Stimulated activated CD8-positive, alpha-beta memory T cell treated with anti-CD3 and anti-CD28 coated beads, Interleukin-12 subunit alpha, Interleukin-12 subunit beta, amount 100 ng/mL, for 1 hour (primary cell): ENCODE data around the gene PPHLN1.
"Not testable (repeated sequence)": the region's sequence is repeated elsewhere in the genome, so short reads cannot be mapped to it uniquely, and the experiment has no call there.

Experiments used
- DNase-seq: peaks from one replicate; pipeline ENCODE4 v3.0.0-alpha.2; 2020; ENCODE audit warnings: low read depth

The PPHLN1 gene

DNA sequence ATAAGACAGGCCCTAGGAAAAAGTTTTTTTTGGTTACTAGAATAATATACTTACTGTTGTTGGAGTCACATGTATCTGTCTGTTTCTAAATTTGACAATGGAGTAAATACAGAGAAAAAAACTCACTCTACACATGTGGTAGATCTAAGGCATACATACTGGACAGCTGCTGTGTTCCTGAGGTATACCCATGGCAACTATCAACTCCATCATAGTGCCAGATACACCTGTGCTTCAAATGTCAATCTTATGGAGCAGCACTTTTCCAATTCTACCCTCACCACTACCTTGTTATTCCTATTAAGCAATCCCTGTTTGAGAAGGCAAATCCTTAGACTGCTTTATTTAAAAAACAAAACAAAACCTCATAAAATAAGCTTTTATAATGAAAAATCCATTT, 3.4 kb upstream of the PPHLN1 start:
- no peak for DNase-seq

DNA sequence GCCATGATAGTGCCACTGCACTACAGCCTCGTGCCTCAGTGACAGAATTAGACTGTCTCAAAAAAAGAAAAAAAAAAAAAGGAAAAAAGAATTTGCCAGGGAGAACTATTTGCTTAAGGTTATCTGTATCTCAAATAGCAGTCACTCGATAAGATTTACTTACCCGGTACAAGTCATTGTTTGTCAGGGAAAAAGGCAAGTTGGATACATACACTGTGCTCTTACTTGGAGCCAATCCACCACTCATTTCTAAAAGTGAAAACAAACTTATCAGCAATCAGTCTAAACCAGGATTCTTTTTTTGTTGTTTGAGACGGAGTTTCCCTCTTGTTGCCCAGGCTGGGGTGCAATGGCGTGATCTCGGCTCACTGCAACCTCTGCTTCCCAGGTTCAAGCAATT, 2.1 kb upstream of the PPHLN1 start:
- no peak for DNase-seq

DNA sequence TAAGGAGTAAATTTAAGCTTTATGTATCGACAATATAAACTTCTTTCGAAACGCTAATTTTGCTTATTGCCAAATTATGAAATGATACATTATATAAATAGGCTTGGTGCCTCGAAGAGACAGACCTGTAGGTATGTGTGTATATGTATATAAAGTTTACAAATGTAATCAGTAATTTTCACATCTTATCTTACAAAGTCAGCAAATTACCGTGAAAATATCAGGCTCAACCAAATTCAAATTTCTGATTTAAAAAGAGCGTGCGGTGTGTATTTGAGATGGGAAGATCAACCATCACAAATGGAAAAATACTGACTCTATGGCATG, 678 bp upstream of the PPHLN1 start:
- DNase-seq = no peak

DNA sequence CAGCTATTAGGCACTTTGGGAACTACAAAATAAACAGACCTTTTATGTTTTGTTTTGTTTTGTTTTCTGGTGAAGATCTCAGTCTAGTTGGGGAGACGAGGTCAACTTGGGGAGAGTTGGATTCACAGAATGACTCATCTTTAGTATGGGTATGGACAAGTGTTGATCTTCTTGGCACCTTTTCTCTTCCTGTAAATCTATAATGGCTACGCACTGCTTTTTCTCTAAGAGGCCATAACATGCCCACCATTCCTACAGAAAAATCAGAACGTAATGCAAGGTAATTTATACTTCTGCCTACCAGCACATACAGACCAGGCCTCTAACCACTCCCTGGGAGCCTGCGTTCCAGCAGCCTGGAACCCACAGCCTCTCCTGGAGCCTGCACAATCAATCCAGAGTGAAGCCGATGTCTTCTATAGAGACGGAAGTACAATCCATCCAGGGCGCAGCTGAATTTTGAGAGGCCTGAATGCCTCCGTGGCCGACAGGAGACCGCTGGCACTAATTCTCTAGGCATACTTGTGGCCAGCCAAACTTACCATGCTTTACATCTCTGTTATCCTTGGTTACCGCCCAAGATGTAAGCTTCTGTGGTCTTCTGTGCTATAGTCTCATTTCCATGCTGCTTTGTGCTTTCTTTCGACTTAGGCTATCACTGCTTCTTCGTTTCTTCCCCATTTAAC, 717 bp downstream of the PPHLN1 start:
- no peak for DNase-seq

DNA sequence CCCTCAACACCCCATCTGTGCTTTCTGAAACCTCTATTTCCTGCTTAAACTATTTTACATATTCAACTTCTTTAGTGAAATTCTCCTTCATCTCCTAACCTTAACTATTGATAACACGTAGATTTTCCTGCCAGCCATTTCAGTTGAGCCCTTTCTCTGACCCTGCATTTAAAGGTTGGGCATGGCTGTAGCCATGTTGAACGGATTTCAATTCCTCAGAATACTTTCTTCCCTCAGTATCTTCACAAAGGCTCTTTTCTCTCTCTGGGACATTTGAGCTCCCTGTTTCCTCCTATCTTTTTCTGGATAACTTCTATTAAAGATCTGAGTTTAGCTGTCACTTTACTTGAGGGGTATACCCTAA, 1.2 kb downstream of the PPHLN1 start:
- DNase-seq = no peak

DNA sequence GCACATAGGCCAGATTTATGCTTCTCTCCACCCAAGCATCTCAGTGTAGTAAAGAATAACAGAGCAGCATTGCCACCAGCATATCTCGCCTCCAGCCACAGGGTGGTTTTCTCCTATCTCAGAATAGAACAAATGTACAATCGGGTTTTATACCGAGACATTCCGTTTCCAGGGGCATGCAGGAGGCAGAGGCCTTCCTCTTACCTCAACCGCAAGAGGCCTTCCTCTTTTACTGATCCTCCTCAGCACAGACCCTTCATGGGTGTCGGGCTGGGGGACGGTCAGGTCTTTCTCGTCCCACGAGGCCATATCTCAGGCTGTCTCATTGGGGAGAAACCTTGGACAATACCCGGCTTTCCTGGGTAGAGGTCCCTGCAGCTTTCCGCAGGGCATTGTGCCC, 4.1 kb downstream of the PPHLN1 start:
- DNase-seq = not testable (repeated sequence)

DNA sequence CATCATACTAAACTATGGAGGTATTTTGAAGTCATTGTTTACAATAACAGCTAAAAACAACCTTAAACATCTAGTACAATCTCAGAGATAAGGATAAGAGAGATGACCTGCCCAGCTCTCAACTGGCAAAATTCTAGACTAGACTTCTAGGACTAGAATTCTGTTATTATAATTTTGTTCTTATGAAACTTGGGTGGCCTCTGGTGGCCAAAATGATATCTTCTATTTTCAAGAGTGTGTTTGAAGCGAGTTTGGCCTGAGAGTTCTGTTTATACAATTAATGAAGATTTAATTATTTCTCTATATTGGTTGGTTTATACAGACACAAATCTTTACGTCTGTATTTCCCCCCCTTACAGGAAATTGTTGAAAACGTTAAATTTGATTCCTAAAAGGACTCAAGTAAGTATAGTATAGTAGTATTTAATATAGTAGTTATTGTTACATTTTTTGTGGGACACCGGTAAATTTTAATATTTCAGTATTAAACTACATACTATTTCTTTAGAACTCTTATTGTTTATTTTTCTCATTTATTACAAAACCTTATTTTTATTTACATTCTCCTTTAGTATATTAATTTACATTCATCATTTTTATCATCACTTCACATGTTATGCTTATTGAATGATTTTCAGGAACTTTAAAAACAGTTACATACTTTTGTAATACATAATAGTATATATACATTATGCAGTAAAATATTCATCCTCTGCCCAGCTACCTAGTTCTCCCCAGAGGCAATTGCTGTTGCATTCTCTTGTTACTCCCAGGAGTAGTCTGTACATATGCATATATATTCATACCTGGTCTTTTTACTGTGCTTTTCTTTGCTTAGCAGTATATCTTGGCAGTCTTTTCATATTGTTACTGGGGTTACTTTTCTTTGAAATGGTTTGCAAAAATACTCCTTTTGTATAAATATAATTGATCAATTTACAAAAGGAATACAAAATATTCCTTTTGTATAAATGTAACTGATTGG, 6.6 kb downstream of the PPHLN1 start:
- no peak for DNase-seq

DNA sequence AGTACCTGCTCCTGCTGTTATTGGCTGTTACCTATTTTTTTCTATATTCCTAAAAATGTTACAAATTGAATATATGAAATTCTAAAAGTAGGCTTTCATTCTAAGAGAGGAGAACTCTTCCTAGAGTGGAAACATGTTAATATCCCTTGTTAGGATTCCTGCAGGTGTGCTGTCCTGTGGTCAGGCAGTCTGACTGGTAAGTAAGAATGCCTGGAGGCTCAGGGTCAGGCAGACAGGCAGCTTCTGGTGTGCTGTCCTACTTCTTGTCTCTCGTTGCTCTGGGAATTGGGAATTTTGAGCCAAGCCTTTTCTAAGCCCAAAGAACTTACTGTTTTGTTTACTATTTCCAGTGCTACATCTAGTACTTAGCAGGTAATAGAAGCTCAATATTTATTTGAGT, 10.3 kb downstream of the PPHLN1 start:
- no peak for DNase-seq

DNA sequence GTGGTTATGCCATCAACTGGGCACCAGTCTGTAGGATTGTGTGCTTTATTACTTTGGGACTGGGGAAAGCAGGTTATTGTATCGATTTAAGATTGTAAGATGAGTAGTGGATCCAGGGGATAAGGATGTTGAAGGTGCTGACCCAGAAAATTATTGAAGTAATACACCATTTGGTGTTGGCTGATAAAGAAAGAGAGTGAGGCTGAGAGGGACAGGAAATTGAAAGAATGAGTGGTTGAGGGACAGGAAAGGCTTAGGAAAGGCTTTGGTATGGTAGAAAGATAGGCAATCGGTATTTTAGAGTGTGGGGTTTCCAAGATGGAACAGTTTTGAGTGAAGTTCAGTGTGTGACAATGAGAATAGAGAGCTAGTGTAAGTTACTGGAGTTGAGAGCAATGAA, 12.3 kb downstream of the PPHLN1 start:
- DNase-seq = no peak

DNA sequence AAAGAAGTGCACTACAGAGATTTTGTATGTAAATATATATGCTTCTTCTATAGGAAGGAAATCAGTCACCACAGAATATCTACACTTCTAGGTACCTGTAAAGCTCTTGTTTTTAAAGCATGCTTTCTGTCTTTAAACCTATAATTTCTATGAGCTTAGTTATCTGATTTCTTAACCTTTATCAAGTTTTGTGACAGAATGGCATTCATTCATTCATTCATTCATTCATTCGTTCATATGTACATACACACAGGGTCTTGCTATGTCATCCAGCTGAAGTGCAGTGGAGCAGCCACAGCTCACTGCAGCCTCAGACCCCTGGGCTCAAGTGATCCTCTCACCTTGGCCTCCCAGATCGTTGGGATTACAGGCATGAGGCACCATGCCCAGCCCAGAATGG, 16.1 kb downstream of the PPHLN1 start:
- no peak for DNase-seq

DNA sequence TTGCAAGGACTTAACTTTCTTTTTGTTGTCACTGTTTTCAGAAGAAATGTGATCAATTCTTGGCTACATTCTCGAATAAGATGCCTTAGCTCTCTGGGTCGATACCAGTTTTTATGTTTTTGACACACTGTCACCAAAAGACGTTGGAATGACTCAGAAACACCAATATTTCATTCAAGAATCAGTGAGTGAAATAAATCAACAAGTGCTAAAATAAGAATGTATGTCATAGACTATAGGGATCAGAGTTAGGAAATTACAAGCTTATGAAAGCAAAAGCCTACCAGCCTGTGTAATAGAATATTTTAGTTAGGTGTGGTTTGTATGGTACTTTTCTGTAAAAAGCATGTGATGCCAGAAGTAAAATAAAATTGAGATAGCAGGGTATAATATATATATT, 17.8 kb downstream of the PPHLN1 start:
- no peak for DNase-seq

DNA sequence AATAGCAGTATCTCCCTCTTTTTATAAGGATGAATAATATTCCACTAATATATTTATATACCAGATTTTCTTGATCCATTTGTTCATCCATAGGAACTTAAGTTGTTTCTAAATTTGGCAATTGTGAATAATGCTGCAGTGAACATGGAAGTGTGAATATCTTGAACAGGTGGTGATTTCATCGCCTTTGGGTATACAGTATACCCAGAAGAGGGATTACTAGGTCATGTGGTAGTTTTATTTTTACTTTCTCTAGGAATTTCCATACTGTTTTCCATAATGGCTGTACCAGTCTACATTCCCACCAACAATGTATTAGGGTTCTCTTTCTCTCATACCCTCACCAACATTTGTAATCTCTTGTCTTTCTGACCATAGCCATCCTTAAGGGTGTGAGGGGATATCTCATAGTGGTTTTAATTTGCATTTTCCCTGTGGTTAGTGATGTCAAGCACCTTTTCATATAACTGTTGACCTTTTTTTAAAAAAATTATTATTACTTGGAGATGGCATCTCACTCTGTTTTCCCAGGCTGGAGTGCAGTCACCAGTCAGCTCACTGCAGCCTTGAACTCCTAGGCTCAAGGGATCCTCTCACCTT, 20.5 kb downstream of the PPHLN1 start:
- DNase-seq = no peak

DNA sequence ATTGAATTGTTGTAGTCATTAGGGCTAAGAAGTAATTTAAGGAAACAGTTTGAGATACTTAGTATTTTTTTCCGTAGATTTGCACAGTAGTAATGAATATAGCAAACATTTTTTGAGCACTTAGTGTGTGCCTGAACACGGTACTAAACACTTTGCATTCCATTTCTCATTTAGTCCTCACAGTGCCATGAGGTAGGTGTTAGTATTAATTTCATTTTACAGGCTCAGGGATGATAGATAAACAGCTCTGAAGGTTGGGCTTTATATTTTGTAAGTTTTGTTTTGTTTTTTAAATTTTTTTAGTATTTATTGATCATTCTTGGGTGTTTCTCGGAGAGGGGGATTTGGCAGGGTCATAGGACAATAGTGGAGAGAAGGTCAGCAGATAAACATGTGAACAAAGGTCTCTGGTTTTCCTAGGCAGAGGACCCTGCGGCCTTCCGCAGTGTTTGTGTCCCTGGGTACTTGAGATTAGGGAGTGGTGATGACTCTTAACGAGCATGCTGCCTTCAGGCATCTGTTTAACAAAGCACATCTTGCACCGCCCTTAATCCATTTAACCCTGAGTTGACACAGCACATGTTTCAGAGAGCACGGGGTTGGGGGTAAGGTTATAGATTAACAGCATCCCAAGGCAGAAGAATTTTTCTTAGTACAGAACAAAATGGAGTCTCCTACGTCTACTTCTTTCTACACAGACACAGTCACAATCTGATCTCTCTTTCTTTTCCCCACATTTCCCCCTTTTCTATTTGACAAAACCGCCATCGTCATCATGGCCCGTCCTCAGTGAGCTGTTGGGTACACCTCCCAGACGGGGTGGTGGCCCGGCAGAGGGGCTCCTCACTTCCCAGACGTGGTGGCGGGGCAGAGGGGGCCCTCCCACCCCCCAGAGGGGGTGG, 23.4 kb downstream of the PPHLN1 start:
- not testable (repeated sequence) for DNase-seq

DNA sequence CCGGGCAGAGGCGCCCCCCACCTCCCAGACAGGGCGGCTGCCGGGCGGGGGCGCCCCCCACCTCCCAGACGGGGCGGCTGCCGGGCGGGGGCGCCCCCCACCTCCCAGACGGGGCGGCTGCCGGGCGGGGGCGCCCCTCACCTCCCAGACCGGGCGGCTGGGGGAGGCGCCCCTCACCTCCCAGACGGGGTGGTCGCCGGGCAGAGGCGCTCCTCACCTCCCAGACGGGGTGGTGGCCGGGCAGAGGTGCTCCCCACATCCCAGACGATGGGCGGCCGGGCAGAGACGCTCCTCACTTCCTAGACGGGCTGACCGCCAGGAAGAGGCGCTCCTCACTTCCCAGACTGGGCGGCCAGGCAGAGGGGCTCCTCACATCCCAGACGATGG, 24.0 kb downstream of the PPHLN1 start:
- DNase-seq = not testable (repeated sequence)

DNA sequence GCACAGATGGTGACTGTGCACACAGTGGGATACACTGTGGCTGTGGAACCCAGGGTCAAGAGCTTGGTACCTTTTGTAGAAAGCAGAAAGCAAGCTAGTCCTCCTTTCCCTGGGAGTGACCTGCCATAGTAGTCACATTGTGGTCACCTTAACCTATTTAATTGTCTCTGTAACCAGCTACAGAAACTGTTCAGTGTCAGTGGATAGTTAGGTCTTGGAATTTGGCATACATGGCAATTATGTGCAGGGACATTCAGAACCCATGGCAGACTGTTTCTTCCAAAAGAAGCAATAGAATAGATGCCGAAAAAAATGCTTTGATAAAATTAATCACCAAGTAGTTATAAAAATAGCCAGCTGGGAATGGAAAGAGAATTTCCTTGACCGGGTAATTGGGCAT, 30.4 kb downstream of the PPHLN1 start:
- DNase-seq = no peak

DNA sequence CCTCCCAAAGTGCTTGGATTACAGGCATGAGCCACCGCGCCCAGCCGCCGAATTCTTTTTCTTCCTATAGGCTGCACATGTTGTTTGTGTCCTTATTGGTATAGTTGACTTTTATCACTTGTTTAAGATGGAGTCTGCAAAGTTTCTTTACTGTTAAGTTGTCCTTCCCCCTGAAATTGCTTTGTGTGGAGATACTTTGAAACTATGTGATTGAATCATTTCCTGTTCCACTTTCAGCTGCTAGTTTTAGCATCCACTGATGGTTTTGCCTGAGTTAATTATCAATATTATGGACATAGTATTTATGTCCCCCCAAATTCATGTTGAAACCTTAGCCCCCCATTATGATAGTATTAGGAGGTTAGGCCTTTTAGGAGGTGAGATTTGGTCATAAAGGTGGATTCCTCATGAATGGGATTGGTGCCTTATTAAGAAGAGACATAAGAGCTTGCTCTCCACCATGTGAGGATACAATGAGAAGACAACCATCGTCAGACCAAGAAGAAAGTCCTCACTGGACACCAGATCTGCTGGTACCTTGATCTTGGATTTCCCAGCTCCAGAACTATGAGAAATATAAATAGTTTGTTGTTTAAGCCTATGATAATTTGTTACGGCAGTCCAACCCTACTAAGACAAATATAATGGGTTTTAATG, 34.9 kb downstream of the PPHLN1 start:
- no peak for DNase-seq

DNA sequence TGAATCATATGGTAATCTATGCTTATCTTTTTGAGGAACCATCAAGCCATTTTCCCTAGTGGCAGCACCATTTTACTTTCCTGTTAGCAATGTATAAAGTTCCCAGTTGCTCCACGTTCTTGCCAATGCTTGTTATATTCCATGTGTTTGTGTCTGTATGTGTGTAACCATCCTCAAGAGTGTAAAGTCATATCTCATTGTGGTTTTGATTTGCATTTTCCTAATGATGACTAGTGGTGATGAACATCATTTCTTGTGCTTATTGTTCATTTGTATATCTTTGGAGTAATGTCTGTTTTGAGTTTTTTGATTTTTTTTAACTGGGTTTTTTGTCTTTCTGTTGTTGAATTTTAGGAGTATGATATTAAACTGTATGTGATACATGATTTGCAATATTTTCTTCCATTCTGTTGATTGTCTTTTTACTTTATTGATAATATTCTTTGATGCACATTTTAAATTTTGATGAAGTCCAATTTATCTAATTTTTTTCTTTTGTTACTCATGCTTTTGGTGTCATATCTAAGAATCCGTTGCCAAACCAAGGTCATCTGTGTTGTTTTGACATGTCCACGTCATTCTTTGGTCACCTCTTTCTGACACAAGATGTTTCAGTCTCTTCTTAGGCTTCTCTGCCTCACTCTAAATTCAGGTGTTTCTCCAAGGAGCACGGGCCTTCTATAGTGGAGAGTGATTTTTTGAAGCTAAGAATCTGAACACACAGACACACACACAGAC, 36.1 kb downstream of the PPHLN1 start:
- DNase-seq = no peak

DNA sequence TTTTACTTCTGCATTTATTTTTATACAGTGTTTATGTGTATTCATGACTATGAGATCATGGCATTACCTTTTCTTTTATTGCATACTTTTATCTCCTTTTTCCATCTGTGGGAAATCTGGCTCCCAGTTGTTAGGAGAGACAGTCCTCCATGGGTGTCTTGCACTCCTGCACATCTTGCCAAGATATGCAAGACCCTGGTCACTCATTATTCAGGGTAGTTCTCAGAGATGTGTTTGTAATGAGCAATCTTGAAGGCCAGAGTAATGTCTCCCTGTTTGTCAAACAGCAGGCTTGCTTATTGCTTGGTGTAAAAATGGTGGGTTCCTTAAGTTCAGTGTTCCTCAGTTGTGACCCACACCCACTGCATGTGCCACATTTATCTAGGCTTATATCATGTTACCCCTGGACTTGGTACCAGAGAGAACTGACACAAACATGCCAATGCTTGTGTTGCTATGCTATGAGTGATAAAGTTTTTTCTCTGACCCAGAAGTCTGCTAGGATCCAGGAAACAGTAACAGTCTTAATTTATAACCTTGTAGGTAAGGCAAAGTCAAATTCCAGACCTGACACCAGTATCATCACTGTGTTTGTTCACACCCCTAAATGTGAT, 36.8 kb downstream of the PPHLN1 start:
- DNase-seq = no peak

DNA sequence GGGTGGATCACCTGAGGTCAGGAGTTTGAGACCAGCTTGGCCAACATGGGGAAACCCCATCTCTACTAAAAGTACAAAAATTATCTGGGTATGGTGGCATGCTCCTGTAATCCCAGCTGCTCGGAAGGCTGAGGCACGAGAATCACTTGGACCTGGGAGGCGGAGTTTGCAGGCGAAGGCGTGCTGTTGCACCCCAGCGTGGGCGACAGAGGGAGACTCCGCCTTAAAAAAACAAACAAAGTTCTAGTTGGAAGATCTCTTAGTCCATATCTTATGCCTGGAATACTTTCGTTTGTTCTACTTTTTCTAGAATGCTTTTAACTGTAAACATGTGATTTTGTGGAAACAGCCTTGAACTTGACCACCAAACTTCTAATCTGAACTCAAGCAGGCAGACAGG, 38.7 kb downstream of the PPHLN1 start:
- DNase-seq = no peak

DNA sequence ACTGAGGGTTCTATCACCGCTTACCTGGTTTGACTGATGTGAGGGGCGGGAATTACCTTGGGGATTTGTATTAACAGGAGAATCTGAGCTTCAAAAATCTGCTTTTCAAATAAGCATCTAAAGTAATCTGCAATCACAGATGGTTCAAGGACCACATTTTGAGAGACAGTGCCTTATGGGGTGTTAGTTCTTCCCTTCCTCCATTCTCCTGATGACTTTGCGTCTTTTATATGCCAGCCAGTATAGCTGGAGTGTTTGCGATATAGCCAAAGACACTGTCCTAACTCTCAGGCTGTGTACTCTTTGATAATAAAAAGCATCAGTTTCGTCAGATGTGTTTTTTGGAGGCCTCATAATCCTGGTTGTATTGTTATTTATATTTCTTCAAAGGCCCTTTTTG, 39.5 kb downstream of the PPHLN1 start:
- DNase-seq = no peak

DNA sequence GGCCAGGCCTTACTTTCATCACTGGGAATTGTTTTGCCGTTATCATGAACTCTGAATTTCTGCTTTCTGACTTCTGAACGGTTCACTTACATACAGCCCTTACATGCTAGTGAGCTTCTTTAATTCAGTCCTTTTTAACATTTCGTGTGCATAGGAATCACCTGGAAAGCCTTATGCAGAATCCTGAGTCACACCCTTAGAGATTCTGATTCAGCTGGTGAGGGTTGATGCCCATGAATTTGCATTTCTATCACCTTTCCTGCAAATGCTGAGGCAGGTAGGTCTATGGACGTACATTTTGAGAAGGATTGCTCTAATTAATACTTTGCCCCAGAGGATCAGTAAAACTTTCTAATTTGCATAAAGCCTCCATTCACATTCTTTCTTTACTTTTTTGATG, 44.0 kb downstream of the PPHLN1 start:
- DNase-seq = no peak
